Measurements from ENCODE around the gene SRMS. TPM values are rescaled to one million over a fixed set of nuclear protein-coding genes. Genes with fewer than 3 reads are reported as not detected.

SRMS gene
- total RNA-seq, 1 donor from 2014 or later: not detected

DNA sequence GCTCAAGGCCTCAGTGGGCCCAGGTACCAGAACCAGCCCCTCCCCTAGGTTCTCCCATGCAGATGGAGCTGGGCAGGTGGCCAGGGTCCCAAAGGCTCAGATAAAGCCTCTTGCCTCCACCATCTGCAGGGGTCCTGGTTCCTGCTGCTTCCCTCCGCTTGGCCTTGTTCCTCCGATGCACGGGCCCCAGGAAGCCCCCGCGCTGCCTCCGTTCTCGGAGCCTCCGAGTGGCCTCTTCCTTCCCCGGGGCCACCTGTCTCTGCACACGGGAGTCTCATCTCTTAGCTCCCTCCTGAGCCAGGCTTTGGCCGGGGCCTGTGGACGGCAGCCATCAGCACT is 8.5 kb downstream of the SRMS start:
- H3K27ac ChIP-seq: no peak overlapping the region
- no peak overlapping the region for H3K4me3 ChIP-seq
- intact Hi-C loops (cut with DNase I): no loop called here
- no peaks in the 10 kb centered on the region for H3K36me3 ChIP-seq
- no peak for DNase-seq (ENCODE audit: extremely low spot score in 2 of 2)
- H3K27me3 ChIP-seq: no peaks in the 10 kb centered on the region
- no peaks in the 10 kb centered on the region for H3K9me3 ChIP-seq
- TF ChIP-seq, protein P1, sequence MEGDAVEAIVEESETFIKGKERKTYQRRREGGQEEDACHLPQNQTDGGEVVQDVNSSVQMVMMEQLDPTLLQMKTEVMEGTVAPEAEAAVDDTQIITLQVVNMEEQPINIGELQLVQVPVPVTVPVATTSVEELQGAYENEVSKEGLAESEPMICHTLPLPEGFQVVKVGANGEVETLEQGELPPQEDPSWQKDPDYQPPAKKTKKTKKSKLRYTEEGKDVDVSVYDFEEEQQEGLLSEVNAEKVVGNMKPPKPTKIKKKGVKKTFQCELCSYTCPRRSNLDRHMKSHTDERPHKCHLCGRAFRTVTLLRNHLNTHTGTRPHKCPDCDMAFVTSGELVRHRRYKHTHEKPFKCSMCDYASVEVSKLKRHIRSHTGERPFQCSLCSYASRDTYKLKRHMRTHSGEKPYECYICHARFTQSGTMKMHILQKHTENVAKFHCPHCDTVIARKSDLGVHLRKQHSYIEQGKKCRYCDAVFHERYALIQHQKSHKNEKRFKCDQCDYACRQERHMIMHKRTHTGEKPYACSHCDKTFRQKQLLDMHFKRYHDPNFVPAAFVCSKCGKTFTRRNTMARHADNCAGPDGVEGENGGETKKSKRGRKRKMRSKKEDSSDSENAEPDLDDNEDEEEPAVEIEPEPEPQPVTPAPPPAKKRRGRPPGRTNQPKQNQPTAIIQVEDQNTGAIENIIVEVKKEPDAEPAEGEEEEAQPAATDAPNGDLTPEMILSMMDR (IDR thresholded peaks at IDR 0.05): no peak
- no peak for TF ChIP-seq POLR2AphosphoS5 (IDR thresholded peaks at IDR 0.05; ENCODE audit: insufficient read depth in 1 of 2, low read depth in 1 of 2)
- no peak for TF ChIP-seq POLR2A (IDR thresholded peaks at IDR 0.05)
- H3K4me1 ChIP-seq: peaks cover 43% of the 10 kb centered on the region

DNA sequence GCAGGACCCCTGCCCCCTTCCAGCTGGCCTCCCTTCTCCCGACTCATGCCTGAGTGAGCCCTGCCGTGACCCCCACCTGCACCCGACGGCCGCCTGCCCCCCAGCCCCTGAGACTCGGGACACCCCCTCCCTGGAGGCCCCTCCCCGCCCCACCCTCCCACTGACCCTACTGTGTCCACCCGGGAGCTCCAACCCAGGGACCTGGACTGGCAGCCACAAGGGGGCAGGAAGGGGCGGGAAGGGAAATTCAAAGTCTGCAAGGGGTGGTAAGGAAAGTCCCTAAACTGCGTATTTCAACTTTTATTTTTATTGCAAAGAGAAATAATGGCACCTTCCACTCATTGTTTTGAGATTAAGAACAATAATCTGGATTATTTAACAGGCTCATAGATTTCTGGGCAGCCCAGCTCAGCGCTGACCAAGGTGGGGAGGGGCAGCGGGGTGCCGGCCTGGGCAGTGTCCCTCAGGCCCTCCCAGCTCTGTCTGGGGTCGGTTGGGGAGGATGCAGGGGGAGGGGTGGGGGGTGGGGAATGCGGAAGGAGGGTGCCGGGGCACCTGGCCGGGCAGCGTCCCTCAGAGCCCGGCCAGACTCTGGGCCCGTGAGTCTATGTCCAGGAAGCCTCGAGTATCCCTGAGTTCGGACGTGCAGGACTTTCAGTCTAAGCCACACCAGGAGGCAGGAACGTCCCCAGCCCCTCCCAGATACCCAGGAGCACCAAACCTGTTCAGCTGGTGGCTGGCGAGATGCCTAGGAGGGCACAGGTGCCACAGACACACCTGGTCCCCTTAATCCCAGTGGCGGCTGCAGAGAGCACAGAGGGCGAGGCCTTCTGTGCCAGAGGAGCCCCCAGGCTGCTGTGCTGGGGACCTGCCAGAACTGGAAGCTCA is 9.1 kb downstream of the SRMS start:
- intact Hi-C loops (cut with DNase I): no loop called here
- H3K27ac ChIP-seq: peak overlapping the region; percentile 65
- H3K27me3 ChIP-seq: no peaks in the 10 kb centered on the region
- no peaks in the 10 kb centered on the region for H3K9me3 ChIP-seq
- H3K36me3 ChIP-seq: no peaks in the 10 kb centered on the region
- H3K4me1 ChIP-seq: peaks cover 47% of the 10 kb centered on the region
- H3K4me3 ChIP-seq: peak overlapping the region; percentile 28 to 42
- TF ChIP-seq, protein P1 (IDR thresholded peaks at IDR 0.05): peak in 1 of 3 experiments; percentile 57
- TF ChIP-seq POLR2AphosphoS5 (IDR thresholded peaks at IDR 0.05; ENCODE audit: insufficient read depth in 1 of 2, low read depth in 1 of 2): no peak
- DNase-seq (ENCODE audit: extremely low spot score in 2 of 2): no peak

DNA sequence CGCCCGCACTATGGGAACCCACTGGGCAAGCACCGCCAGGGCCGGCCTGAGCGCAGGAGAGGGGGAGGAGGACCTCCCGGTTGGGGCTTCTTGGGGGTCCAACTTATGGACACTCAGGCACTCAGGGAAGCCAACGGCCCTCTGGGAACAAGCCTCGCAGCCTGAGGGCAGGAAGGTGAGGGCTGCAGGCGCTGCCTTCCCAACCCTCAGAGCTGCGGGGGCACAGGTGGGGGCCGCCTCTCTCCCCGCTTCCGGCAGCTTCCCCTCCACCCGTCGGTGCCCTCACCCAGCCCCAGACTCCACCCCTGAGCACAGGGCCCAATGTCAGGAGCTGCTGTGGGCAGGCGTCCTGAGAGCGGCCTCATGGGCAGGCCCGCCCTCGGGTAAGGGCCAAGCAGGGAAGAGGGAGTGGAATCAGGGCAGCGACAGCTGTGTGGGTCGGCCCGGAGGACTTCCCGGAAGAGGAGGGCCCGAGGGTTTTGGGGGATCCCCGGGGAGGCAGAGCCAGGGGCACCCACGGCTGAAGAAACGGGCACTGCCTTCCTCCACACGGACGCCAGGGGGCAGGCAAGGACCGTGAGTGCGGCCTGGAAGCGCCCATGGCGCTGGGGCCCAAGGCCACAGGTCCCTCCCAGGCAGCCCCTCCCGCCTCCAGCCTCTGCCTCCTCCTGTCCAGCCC is 9.9 kb downstream of the SRMS start:
- TF ChIP-seq, protein P1 (IDR thresholded peaks at IDR 0.05): peak; percentile 82 to 99 (median 96)
- TF ChIP-seq POLR2AphosphoS5 (IDR thresholded peaks at IDR 0.05; ENCODE audit: insufficient read depth in 1 of 2, low read depth in 1 of 2) (peak; percentile 41 to 69), POLR2A (IDR thresholded peaks at IDR 0.05) (no peak)
- peaks cover 47% of the 10 kb centered on the region for H3K4me1 ChIP-seq
- H3K27ac ChIP-seq: peak overlapping the region; percentile 65
- intact Hi-C loops (cut with DNase I): loop anchor here (2.0 kb wide), 1 partner anchor 437 kb away; no protein-coding TSS in a partner anchor
- peak overlapping the region; percentile 28 to 42 for H3K4me3 ChIP-seq
- H3K9me3 ChIP-seq: no peaks in the 10 kb centered on the region
- H3K27me3 ChIP-seq: no peaks in the 10 kb centered on the region
- no peaks in the 10 kb centered on the region for H3K36me3 ChIP-seq
- no peak for DNase-seq (ENCODE audit: extremely low spot score in 2 of 2)

DNA sequence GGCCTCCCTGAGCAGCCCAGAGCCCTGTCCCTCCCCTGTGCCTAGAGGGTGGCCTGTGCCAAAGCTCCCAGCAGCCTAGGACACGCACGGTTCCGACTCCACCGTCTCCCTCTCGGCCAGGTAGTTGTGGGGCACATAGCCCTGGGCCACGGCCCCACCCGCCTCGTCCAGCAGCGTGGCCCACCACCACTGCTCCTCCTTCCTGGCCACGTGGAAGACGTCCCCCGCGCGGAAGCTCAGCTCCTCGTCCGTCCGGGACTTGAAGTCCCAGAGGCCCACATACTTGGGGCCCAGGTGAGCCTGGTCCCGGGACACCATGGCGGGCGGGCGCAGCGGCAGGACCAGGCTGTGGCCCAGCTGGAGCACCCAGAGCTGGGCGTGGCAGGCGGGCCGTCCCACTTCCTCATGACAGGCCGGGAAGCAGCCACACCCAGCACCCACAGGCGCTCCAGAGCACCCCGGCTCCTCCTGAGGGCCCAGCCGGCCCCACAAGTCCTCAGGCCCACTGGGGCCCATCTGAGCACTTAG is 10.5 kb downstream of the SRMS start, which contains the start of gene PTK6:
PTK6 (minus strand) TSS at position 380 of the 528 bp plus-strand sequence; CDS start at position 318, 62 bp downstream.
- TF ChIP-seq POLR2AphosphoS5 (IDR thresholded peaks at IDR 0.05; ENCODE audit: insufficient read depth in 1 of 2, low read depth in 1 of 2) (no peak), POLR2A (IDR thresholded peaks at IDR 0.05) (no peak)
- TF ChIP-seq, protein P1 (IDR thresholded peaks at IDR 0.05): no peak
- H3K27me3 ChIP-seq: no peaks in the 10 kb centered on the region
- H3K27ac ChIP-seq: peak within 1 kb of the TSS; percentile 65
- H3K4me1 ChIP-seq: peaks cover 47% of the 10 kb centered on the region
- peak within 1 kb of the TSS; percentile 28 to 42 for H3K4me3 ChIP-seq
- no peak for DNase-seq (ENCODE audit: extremely low spot score in 2 of 2)
- H3K36me3 ChIP-seq: no peaks in the 10 kb centered on the region
- no peaks in the 10 kb centered on the region for H3K9me3 ChIP-seq
- intact Hi-C loops (cut with DNase I): loop anchor here (2.0 kb wide), 1 partner anchor 438 kb away; no protein-coding TSS in a partner anchor
